RKO (cell line): Measurements from ENCODE around the gene TUBB1.
"Not testable (repeated sequence)": the region's sequence is repeated elsewhere in the genome, so short reads cannot be mapped to it uniquely, and the experiment has no call there.

Experiments used
- DNase-seq: peaks from one replicate; pipeline ENCODE4 v3.0.0-alpha.2; 2016; ENCODE audit warnings: low spot score

Gene TUBB1

DNA sequence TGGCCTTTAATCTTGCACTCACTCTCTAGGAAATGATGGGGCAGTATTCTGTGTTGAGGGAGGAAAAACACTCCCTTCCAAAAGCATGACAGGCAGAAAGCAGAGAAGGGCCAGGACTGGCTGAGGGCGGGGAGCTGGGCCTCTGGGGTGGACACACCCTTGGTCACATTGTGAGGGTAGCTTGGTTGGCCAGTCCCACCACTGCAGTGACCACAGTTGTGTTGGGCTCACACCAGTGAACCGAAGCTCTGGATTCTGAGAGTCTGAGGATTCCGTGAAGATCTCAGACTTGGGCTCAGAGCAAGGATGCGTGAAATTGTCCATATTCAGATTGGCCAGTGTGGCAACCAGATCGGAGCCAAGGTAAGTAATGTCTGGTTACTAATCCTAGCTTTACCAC is at the start of gene TUBB1:
Gene TUBB1, plus strand, starts transcription at position 213 of the 400 bp plus-strand sequence. Its CDS starts 94 bp downstream, at position 307.
- DNase-seq: no peak

DNA sequence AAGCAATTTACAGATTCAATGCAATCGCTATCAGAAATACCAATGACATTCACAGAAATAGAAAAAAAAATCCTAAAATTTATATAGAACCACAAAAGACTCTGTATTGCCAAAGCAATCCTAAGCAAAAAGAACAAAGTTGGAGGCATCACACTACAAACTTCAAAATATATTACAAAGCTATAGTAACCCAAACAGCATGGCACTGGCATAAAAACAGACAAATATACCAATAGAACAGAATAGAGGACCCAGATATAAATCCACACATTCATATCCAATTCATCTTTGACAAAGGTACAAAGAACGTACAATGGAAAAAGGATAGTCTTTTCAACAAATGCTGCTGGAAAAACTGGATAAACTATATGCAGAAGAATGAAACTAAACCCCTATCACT is 49.8 kb upstream of the TUBB1 start:
- no peak for DNase-seq

DNA sequence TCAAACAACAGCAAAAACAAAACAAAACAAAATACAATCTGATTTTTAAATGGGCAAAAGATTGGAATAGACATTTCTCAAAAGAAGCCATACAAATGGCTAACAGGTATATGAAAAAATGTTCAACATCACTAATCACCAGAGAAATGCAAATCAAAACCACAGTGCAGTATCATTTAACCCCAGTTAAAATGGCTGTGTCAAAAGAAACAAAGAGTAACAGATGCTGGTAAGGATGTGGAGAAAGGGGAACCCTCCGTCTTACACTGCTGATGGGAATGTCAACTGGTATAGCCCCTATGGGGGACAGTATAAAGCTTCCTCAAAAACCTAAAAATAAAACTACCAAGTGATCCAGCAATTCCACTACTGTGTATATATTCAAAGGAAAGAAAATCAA is 49.1 kb upstream of the TUBB1 start:
- DNase-seq: no peak

DNA sequence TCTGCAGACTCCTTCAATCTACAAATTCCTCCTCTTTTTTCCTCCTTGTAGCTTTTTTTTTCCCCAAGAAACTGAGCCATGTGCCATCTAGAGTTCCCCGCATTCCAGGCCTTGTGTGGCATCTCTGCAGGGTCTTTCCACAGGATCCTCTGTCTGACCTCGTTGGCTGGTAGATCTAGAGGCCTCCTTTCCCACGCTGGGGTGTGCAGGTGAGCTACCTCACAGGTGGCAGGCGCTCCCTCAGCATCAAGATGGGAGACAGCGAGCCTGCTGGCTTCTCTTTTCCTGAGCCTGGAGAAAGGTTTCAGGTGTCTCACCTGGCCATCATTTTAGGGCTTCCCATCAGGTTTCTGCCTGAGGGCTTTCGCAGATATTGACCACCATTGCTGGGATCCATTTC is 47.8 kb upstream of the TUBB1 start:
- DNase-seq: no peak

DNA sequence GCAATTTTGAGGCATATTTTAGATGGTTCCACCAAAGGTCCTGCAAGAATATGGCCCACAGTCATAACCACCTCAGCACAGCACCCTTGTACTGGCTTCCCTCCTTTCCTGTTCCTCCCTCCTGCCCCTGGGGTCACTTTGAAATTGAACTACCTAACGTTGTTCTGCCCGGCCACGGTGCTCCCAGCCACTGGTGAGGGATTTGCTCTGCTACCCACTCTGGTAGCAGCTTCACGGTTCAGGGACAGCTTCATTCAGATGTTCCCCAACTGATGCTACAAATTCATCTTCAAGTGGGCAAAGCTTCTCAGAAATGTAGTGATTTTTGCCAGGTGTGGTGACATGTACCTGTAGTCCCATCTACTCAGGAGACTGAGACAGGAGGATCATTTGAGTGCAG is 46.0 kb upstream of the TUBB1 start:
- DNase-seq: no peak

DNA sequence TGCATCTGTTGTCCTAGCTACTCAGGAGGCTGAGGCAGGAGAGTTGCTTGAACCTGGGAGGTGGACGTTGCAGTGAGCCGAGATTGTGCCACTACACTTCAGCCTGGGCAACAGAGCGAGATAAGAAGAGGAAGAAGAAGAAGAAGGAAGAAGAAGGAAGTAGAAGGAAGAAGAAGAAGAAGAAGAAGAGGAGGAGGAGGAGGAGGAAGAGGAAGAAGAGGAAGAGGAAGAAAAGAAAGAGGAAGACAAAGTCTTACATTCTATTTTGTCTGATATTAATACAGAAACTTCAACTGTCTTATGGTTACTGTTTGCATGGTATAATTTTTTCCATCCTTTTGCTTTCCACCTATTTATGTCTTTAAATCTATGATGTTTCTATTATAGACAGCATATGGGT is 45.4 kb upstream of the TUBB1 start:
- no peak for DNase-seq

DNA sequence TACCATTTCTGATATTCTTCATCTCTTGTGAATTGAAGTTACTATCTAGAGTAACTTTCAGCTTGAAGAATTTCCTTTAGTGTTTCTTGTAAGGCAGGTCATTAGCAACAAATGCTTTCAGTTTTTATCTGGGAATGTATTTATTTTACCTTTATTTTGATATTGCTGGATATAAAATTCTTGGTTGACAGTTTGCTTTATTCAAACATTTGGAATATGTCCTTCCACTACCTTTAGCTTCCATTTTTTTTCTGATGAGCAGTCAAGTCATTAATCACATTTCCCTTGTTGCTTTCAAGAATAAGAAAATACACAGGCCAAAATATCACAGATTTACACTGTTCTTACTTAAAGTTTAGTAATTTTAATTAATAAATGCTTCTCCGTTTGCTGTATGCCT is 43.9 kb upstream of the TUBB1 start:
- DNase-seq: no peak

DNA sequence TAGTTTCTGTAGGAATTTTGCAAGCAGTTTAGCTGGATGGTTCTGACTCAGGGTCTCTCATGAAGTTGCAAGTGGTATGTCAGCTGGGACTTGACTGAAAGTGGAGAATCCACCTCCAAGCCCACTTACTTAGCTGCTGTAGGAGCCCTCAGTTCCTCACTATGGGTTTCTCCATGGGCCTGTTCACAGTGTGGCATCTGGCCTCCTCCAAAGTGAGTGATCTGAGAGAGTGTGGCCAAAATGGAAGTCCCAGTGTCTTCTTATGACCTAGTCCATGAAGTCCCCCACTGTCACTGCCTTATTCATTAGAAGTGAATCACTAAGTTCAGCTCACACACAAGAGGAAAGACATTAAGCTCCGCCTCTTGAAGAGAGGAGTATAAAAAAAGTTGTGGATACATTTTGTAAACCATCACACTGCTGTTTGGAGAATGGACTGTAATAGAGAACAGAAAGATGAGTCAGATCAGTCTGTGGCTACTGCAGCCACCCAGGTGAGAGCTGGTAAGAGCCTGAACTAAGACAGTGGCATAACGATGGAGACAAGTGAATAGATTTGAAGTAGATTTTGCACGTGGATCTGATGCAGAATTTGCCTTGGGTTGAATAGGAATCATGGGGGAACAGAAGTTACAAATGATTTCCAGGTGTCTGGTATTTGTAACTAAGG is 43.0 kb upstream of the TUBB1 start:
- peak; percentile 21 for DNase-seq

DNA sequence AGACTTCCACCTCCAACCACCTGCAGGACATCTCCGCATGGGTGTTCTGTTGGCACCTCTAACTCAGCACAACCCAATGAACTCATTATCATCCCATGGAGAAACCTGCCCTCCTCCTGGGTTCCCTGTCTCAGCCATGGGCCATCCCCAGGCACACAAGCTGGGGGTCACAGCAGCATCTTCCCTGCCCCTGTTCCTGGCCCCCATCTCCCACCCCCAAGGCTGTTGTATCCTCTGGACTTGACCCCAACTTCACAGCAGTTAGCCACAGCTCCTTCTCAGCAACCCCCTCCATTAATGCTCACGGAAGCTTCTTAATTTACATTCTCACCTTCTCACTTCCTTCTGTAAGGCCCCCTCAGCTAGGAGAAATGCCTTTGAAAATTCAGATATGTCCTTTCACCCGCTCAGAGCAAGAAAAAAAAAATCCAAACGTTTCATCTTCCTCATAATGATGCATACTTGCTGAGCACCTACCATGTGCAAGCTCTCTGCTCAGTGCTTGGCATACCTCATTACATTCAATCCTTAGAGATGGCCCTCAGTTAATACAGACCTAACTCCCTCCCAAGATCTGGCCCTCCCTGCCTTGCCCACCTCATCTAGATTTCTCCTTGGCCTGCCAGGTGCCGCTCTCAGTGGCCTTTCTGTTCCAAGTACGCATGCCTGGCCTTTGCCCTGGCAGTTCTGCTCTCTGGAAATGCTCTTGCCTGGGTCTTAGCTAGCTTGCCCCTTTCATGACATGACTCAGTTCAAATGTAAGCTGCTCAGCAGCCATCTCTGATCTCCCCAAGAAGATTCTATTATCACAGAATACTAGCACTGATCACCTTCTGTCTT is 40.7 kb upstream of the TUBB1 start:
- no peak for DNase-seq

DNA sequence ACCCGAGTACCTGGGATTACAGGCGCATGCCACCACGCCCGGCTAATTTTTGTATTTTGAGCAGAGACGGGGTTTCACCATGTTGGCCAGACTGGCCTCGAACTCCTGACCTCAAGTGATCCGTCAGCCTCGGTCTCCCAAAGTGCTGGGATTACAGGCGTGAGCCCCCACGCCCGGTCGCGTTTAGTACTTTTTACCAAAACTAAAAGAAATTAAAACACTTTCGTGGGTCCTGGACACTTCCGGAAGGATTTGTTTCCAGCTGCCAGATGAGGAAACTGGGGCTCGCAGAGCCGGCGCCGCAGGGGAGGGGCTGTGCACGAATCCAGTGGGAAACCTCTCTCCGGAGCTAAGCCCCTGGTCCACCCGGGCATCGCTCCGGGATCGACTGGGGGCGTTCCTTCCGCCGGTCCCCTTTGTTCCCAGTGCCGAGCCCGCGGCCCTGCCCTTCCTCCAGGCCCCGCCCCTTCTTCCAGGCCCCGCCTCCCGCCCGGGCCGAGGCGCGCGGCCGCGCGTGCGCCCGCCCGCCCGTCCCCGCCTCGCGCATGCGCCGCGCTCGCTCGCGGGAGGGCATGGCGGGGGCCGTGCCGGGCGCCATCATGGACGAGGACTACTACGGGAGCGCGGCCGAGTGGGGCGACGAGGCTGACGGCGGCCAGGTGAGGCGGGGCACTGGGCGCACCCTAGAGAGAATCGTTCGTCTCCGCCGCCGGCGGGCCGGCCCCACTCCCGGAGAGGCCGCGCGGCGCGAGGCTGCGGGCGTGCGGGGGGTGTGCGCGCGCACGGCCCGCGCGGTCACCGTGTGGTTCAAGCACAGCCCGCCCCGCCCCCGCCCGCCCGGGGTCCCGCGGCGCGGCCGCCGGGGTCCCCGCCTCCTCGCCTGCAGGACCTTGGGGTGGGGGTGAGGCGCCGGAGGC is 38.3 kb upstream of the TUBB1 start, which contains the start of gene NELFCD:
Gene NELFCD, plus strand, starts transcription at position 546 of the 917 bp plus-strand sequence. Its CDS starts 54 bp downstream, at position 600.
- DNase-seq: peak; percentile 92

DNA sequence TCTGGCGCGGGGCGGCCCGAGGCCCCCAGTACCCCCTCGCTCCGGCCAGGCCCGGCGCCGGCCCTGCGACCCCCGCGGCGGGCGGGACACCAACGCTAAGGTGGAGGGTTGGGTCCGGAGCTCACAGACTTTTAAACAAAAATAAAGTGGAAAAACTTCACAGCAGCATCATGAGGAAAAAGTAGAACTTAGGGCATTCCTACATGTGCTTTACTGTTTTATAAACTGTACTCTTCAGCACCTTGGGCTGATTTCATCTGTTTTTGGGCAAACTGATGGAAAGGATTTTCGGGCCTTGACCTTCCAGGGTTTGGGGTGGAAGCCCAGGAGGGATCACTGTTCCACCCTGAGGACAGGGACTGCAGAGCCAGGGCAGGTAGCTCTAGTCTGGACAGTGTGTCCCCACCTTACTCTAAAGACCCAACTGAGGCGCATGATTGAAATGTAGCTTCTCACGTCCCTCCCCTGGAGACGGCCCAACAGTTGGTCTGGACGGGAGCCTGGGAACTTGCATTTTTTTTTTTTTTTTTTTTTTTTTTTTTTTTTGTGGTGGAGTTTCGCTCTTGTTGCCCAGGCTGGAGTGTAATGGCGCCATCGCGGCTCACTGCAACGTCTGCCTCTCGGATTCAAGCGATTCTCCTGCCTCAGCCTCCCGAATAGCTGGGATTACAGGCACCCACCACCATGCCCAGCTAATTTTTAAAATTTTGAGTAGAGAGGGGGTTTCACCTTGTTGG is 37.4 kb upstream of the TUBB1 start:
- DNase-seq: peak; percentile 38

DNA sequence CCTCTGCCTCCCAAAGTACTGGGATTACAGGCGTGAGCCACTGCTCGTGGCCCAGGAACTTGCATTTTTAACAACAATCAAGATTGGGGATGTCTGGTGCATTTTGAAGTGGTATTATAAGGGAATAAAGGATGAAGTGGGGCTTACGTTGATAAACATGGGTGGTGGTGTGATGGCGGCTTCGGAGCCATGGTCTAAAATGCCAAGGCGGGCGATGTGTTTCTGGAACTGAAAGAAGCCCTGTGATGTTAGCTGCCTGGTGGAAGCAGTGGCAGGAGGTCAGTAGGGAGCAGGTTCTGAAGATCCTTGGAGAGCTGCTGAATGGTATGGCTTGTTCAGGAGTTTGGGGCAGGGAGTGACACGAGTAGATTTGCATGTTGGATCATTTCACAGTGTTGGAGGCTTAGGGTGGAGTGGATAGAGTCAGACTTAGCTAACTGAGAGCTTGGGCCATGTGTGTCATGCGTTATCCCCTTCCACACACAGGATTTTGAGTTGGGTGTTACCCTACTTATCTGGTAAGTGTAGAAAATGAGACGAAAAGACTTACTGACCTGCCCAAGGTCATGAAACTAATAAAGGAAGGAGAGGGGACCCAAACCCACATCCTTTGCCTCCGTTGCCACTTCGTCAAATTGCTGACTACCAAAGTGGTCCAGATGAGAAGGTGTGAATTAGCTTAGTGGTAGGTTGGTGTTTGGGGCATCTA is 36.7 kb upstream of the TUBB1 start:
- peak; percentile 47 for DNase-seq

DNA sequence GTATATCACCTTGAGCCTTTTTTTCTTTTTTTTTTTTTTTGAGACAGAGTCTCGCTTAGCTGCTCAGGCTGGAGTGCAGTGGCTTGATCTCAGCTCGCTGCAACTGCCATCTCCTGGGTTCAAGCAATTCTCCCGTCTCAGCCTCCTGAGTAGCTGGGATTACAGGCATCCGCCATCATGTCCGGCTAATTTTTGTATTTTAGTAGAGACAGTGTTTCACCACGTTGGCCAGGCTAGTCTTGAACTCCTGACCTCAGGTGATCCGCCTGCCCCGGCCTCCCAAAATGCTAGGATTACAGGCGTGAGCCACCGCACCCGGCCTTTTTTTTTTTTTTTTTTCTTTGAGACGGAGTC is 36.1 kb upstream of the TUBB1 start:
- DNase-seq: not testable (repeated sequence)

DNA sequence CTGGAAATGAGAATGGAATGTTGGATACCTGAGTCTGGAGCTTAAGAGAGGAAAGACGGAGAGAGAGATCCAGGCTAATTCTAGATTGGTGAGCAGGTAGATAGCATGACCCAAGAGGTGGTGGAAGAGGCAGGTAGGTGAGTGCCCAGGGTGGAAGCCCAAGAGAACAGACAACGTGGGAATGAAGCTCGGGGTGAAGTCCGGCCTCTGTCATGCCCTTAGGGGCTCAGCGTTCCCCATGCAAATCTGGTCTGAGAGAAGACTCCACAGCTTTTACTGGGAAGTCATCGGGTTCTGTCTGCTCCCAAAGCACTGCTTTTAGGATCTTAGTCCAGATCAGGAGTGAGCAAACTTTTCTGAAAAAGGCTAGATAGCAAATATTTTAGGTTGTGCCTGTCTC is 34.5 kb upstream of the TUBB1 start:
- no peak for DNase-seq

DNA sequence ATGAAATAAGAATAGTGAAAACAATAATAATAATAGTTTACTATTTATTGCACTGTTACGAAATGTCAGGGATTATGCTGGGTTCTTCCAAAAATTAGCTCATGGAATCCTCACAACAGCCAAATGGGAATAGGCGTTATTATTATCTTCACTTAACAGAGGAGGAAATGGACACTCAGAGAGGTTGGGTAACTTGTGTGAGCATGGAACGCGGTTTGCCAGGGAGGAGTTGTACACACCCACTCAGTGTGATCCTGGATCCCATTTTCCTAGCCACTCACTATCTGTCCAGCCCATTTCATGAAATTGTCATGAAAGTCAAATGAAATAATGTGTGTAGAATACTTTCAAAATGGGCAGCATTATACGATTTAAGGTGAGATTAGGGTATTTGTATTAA is 33.6 kb upstream of the TUBB1 start:
- DNase-seq: no peak

DNA sequence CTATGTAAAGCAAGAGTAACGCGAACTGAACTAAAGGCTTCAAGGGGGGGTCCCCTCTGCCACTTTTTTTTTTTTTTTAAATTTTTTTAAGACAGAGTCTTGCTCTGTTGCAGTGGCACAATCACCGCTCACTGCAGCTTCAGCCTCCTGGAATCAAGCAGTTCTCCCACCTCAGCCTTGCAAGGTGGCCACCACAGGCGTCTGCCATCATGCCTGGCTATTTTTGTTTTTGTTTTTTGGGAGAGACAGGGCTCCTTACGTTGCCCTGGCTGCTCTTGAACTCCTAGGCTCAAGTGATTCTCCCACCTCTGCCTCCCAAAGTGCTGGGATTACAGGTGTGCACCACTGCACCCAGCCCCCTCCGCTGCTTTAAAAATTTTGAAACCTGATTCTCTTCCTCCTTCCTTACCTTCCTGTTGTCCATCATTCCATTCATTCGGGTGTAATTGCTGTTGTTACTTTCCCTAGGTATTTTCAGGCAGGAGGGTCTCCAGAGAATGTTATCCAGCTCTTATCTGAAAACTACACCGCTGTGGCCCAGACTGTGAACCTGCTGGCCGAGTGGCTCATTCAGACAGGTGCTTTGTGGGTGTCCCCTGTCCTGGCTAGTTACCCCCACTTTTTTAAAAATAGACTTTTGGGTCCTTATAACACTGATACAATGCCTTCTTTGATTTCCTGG is 32.8 kb upstream of the TUBB1 start:
- no peak for DNase-seq

DNA sequence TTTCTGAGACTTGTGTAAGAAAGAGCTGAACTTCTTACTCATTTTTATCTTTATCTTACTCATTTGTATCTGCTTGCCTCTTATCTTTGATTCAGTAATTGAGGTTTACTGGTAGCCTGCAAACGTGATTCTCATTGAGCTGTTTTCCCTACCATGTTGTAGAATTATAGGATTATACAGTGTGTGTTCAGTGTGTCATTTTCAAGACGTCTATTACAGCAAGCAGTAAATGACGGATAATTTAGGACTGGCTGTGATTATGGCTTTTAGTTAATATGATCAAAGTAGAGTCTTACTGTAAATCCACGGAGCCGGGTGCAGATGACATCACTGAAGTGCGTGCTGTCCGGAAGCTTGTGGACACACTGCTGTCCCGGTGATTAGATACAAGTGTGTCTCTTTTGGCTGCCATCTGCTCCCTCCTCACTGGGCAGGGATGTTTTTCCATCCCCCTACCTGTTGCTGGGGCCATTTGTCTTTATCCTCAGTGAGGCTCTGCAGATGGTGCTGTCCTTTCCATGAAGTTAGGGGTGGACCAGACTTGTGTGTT is 32.2 kb upstream of the TUBB1 start:
- no peak for DNase-seq

DNA sequence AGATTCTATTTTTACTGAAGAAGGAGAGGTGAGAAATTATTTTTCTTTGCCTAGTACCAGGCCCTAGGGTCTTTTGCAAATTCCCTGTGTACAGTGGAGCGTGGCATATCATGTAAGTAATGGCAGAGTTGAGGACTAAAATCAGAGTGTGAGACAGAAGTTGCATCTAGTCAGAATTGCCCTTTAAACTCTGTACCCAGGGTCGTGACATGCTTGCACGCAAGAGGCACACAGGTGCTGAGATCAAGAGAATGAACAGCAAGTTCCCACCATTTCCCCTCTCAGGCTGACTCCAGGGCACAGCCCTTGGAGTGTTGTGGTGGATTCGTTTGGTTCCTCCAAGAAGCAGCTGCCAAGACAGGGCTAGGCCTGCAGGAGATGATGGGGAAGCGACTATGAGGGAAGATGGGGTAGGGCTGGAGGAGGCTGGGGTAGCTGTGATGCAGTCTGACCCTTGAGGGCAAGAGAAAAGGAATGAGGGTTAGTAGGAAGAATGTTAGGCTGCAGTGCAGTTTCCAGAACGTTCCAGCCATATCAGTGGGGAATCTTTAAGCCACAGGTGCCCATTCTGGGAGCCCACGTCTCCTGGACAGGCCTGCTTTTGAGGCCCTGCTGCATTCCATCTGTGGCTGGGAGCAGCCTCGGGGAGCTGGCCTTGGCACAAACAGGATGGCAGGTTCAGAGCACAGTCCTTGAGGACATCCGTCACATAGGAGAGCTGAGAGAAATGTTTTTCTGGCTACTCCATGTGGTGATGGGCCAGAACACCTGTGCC is 31.3 kb upstream of the TUBB1 start:
- no peak for DNase-seq

DNA sequence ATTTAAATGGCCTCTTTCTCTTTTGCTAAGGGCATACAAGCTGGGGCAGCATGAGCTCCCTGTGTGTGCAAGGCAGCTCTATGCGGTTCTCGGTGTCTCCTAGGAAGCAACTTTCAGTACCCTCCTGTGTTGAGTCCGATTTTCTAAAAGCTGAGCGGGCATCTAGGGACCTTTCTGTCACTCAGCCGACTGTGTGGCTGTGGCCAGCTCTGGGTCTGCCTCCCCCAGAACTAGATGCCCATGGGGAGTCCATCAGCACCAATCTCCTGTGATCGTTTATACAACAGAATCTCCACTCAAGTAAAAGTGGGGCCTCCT is 30.7 kb upstream of the TUBB1 start:
- no peak for DNase-seq

DNA sequence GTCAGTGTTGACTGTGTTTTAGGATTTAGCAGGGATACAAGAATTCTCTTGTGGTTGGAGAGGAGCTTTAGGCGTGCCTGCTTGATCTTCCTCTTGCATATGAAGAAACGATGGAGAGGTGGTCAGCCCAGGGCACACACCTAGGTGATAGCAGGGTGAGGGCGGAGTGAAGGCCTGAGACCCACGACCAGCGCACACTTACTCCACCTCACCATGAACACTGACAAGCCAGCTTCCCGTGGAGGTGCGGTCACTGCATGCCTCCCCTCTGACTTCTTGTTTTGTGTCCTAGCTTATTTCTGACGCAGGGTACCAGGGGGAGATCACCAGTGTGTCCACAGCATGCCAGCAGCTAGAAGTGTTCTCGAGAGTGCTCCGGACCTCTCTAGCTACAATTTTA is 30.0 kb upstream of the TUBB1 start:
- no peak for DNase-seq
